GM10248 (cell line): ENCODE measurements around the gene PTPRN2.

Experiments used
- CTCF ChIA-PET: fragments of 300-600 bp; sonication (Branson Sonifier 250); formaldehyde crosslinking; extraction: SDS; loops from one replicate; lab custom pipeline; 2021; ENCODE audit warnings: antibody characterized with exemption; lab: Yijun Ruan, JAX
- POLR2A ChIA-PET: fragments of 350-650 bp; sonication (Branson Sonifier 250); formaldehyde crosslinking; extraction: SDS; loops from one replicate; lab custom pipeline; 2020; ENCODE audit warnings: antibody characterized with exemption; lab: Yijun Ruan, JAX
- DNase-seq: peaks from one replicate; pipeline ENCODE4 v3.0.0; 2012; ENCODE audit errors: extremely low spot score
- TF ChIP-seq, protein P1 (sequence below): IDR thresholded peaks from 2 replicates; pipeline ENCODE4 v1.5.1; 2012; ENCODE audit warnings: mild to moderate bottlenecking, low read depth; ENCODE audit errors: extremely low read depth, missing control alignments, control extremely low read depth

Gene PTPRN2

DNA sequence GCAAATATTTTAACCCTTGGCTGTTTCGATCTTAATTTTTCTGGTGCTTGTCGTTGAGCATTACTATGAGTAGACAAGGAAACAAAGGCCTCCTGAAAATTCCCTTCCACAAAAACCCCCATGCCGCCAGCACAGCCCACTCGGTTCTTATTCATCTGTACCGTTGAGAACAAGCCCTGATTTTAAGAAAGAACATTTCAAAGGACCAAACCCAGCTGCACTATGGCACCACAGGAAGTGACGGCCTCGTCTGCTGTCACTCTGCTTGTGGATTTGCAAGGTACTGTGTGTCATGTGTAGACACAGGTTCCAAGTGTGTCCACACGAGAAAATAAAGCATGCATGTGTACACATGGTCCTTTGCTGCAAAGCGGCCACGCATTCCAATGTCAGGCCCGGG lies 965.6 kb downstream of the PTPRN2 start:
- no peak for DNase-seq
- ChIA-PET CTCF (no interaction called here), POLR2A (no interaction called here)
- TF ChIP-seq, protein P1, sequence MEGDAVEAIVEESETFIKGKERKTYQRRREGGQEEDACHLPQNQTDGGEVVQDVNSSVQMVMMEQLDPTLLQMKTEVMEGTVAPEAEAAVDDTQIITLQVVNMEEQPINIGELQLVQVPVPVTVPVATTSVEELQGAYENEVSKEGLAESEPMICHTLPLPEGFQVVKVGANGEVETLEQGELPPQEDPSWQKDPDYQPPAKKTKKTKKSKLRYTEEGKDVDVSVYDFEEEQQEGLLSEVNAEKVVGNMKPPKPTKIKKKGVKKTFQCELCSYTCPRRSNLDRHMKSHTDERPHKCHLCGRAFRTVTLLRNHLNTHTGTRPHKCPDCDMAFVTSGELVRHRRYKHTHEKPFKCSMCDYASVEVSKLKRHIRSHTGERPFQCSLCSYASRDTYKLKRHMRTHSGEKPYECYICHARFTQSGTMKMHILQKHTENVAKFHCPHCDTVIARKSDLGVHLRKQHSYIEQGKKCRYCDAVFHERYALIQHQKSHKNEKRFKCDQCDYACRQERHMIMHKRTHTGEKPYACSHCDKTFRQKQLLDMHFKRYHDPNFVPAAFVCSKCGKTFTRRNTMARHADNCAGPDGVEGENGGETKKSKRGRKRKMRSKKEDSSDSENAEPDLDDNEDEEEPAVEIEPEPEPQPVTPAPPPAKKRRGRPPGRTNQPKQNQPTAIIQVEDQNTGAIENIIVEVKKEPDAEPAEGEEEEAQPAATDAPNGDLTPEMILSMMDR, result no peak

DNA sequence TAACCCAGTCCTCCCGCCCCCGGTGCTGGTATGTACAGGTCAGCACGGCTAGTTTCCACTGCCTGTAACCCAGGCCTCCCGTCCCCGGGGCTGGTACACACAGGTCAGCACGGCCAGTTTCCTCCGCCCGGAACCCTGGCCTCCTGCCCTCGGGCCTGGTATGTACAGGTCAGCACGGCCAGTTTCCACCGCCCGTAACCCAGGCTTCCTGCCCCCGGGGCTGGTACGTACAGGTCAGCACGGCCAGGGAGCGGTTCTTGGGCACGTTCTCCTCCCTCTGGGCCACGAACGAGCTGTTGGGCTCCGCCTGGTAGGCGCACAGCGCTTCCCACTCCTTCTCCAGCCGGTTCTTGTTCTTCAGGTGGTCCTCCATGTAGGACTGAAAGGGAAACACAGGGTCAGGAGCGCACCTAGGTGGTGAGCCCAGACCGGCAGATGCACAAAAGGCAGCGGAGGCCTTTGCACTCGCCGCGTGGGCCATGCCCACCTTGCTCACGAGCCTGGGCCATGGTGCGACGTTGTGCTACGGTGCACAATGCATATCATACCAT lies 966.4 kb downstream of the PTPRN2 start:
- CTCF ChIA-PET, result no interaction called here
- DNase-seq, result no peak

DNA sequence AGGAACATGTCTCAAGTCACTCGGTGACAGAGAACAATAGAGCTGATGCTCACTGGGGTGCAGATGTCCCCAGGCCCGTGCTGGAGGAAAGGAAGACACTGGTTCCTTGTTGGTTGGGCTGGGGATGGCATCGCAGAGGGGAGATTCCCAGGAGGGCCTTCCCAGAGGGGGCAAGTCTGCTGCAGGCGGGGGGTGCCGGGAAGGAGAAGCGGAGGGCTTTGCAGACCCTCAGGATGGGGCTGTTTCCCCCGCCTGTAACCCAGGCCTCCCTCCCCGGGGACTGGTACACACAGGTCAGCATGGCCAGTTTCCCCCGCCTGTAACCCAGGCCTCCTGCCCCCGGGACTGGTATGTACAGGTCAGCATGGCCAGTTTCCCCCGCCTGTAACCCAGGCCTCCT lies 967.0 kb downstream of the PTPRN2 start:
- ChIA-PET POLR2A (no interaction called here), CTCF (no interaction called here)
- no peak for DNase-seq
- TF ChIP-seq, protein P1, result no peak

More for the DNA sequence above, 966.4 kb downstream of the PTPRN2 start:
- POLR2A ChIA-PET, result no interaction called here
- TF ChIP-seq, protein P1, result no peak

DNA sequence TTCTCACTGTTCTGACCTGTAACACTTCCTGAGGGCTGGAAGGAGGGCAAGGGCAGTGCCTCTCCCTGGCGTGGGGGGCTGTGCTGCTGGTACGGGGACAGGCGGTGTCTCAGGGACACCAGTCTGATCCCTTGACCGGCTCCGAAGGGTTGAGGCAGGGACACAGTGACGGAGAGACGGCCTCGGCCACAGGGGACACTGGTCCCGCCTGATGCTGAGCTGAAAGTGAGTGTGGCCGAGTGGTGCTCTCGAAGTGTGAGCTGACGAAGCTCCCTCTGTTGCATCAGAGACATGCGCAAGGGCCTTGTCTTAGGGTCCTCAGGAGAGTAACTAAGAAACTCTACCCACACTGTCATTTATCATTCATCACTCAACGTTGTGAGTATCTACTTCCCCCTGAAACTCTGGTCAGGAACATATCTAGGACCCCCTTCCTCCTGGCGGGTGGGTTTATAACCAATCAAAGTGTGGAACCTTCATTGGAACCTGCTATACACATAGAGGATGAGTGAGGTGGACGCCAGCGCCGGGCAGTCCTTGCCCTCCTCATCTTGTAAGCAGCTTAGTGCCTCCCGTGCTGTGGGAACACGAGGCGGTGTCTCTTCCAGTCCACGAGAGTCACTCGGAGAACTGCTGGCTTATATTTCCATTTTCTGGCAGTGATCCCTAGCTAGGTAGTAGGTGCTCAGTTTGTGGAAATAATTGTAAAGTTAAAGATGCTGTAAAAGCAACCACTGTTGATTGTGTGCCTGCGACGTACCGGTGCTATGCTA lies 967.7 kb downstream of the PTPRN2 start:
- TF ChIP-seq, protein P1, result no peak
- no peak for DNase-seq
- ChIA-PET CTCF (interaction anchor here (0.9 kb wide), 1 partner anchor 15 kb away, joined by 3 read pairs; no protein-coding TSS in a partner anchor), POLR2A (no interaction called here)

DNA sequence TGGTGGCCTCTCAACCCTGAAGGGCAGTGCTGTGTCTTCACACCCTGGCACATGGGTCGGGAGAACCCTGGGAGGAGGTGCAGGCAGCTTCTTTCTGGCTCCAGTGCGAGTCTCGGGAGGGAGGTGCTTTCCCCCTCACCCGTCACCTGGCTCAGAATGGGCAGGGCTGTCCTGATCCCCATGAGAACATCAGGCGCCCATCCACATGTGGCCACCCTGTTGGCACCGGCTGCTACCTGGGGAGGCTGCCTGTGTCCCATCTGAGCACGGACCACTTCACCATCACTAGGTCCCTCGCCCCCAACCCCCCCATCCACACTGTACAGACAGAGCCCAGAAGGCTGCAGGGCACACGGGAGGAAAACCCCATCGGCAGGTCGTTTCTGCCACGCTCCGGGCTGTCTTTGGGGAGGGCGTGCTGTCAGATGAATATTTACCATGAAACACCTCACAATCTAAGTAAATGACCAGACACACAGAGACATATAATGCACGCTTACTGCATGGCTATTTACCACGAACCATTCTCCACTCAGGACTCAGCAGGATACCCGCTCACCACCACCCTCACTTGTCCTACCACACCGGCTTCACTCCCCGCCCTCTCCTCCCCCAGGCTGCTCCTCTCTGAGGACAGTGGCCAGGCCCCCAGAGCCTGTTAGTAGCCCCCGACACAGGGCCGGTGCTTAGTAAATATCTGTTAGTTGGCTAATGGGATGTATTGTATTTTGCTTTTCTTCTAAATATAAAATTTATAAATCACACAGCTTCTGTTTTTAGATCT lies 968.6 kb downstream of the PTPRN2 start:
- TF ChIP-seq, protein P1, result no peak
- CTCF ChIA-PET, result interaction anchor here (0.9 kb wide), 1 partner anchor 16 kb away, joined by 3 read pairs; no protein-coding TSS in a partner anchor
- POLR2A ChIA-PET, result no interaction called here

DNA sequence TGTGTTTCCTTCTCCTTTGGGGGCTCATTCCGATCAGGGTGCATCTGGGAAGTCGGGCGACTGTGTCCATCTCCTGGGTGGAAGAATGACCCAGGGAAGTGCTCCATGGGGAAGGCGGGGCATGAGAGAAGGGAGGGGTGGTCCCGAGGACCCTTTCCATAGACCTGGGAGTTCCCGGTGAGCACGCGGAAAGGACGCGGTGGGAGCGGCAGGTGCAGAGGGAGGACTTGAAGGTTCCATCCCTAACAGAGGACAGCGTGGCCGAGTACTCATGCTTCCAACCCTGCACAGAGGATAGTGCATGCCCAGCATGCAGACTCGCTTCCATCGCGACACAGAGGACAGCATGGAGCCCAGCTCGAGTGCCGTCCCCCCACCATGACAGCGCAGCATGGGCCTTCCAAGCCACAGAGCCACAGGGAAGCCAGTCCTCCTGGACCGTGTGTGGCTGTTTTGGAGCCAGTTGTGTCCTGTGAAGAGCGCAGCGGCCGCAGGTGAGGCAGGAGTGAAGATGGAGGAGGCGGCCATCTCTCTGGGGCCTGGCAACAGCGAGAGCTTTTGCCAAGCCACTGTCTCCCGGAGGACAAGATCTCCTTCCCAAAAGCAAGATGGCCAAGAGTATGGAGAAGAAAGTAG lies 969.4 kb downstream of the PTPRN2 start:
- DNase-seq, result no peak

More for the DNA sequence above, 968.6 kb downstream of the PTPRN2 start:
- DNase-seq, result no peak

More for the DNA sequence above, 969.4 kb downstream of the PTPRN2 start:
- ChIA-PET CTCF (no interaction called here), POLR2A (no interaction called here)
- TF ChIP-seq, protein P1, result no peak
